GM19193 (cell line): ENCODE data around the gene ADRB1.

ENCODE experiments used
- POLR2A ChIP-seq: IDR thresholded peaks from 4 replicates; pipeline ENCODE4 v1.6.1; 2011; ENCODE audit not compliant: insufficient read depth, insufficient read length; ENCODE audit errors: extremely low read depth

The ADRB1 gene

DNA sequence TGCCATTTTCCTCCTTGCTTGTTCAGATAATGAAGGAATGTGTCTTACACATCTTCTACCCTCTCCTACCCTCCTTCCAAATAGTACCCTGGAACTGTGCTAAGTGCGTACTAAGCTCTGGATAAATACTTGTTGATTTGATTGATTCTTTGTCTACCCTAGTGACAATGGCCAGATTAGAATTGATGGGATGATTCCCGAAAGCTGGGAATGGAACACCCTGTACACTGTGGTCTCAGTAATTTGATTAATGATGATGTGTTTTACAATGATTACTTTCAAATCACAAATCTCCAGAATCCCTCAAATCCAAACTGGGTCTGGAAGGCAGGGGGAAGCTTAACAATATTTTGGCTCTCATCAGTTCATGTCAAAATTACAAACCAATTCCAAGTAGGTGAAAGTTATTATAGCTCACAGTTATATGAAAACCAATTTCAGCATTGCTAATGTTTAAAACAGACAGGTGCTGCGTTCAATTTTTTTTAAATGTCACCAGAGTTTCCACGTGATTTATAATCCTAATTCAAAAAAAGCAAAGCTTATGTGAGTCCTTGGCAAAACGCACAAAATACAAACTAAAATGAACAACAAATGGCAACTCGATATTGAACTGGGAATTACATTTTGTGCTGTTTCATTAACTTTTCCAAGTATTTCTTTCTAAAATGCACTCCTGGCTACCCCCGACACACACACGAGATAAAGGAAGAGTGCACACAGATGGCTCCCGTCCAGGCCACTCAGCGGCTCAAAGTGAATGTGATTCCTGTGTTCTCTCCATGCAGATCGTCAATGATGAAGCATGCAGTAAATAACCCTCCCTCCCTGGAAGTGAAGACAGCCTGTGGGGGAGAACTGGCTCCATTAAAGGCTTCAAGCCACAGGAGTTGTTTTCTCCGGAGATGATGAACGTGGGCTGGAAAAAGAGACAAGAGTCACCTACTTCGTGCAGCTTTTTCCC lies 21.7 kb upstream of the ADRB1 start:
- TF ChIP-seq POLR2A, result no peak

DNA sequence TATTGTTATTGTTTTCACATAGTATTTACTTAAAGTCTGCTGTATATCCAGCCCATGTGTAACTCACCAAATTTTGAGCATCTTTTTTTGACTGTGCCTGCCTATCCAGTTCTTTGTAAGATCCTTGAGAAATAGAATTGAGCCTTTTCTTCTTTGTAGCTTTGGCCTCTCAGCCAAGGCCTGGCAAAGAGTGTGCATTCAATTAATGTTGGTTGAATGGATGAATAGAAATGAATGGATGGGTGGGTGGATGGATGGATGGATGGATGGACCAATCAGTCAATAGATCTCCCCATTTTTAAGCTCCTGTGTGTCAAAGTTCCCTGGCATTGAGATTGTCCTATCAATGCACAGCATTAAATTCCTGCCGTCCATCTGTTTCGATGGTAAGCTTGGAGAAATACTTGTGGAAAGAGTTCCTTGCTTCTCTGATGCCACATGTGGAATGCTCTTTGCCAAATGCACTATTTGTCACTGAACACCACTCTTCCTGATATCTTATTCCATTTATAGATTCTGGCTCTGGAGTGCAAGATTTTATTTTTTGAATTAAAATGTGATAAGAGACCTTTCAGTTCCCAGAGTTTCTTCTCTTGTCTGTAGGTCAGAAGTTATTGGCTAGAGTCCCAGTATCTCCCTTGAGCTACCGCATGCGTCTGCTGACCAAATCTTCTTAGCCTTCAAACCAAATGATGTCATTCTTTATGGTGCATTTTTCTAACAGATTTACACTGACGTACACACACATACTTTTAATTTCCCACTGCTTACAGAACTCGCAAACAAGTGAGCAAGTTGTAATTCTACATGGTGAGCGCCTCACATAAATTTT lies 20.7 kb upstream of the ADRB1 start:
- TF ChIP-seq POLR2A, result no peak

- peak; percentile 44 for TF ChIP-seq POLR2A
Measured at GRCh38 chr10:114024876-114025610, 18.6 kb upstream of the ADRB1 start.

DNA sequence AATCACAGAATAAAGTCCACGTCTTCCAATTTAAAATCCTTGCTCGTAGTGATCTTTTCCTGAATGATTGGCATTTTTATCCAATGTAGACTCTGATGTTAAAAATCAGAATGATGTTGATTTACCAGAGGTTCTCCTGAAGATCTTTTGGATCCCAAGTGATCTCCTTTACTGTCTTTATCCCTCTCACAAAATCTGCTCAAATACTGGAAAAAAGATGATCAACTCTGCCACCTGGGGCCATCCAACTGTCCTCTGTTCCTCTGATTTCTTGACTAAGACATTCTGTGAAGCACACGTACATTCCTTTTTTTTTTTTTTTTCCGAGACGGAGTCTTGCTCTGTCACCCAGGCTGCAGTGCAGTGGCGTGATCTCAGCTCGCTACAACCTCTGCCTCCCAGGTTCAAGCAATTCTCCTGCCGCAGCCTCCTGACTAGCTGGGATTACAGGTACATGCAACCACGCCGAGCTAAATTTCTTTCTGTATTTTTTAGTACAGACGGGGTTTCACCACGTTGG lies 18.0 kb upstream of the ADRB1 start:
- no peak for TF ChIP-seq POLR2A

GRCh38 chr10:114026189-114027040 lies 17.3 kb upstream of the ADRB1 start:
- TF ChIP-seq POLR2A, result no peak

- TF ChIP-seq POLR2A, result no peak
Measured at GRCh38 chr10:114027041-114027394, 16.6 kb upstream of the ADRB1 start.

DNA sequence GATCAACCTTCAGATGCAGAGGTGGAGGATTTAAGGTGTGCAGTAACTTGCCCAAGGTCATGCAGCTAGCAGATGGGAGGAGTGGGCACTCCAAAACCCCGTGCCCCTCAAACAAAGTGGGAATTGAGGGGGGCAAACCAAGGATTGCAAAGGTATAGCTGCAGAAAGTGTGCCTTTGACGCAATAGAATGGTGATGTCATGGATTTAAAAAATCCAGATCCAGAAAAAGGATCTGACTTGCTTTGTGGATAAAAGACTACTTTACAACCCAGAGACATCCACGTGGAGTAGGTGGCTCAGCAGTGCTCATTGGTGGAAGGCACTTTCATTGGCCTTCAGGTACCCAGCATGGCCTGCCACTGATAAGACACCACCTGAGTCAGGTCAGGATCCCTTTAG lies 15.7 kb upstream of the ADRB1 start:
- no peak for TF ChIP-seq POLR2A

- no peak for TF ChIP-seq POLR2A
Measured at GRCh38 chr10:114028425-114028824, 15.2 kb upstream of the ADRB1 start.

- TF ChIP-seq POLR2A, result no peak
Measured at GRCh38 chr10:114029655-114030054, 14.0 kb upstream of the ADRB1 start.

- no peak for TF ChIP-seq POLR2A
Measured at GRCh38 chr10:114030140-114030539, 13.5 kb upstream of the ADRB1 start.

GRCh38 chr10:114031073-114031972 lies 12.3 kb upstream of the ADRB1 start:
- TF ChIP-seq POLR2A, result no peak

DNA sequence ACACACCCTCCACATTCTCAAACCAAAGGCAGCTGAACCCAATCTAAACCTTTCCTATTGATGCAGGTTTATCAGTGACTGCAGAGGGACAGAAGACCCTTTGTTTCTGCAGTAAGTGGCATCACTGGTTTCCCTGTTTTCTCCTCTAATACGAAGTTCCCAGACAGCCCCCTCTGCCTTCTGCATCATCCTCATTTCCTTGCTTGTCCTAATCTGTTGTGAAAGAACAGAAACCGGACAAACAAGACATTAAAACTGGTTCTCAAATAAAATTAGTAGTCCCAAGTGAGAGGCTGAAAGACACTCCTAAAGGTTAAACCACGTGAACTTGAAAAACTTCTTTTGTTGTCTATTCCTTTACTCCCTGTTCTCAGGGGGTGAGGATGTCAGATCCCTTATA lies 10.1 kb upstream of the ADRB1 start:
- no peak for TF ChIP-seq POLR2A
